Measurements from ENCODE around the gene STX5. TPM values are rescaled to one million over a fixed set of nuclear protein-coding genes. Genes with fewer than 3 reads are reported as not detected.
"Not testable (repeated sequence)": the region's sequence is repeated elsewhere in the genome, so short reads cannot be mapped to it uniquely, and the experiment has no call there.

STX5 gene
- total and polyA plus RNA-seq, 10 donors, result 20.9 to 50.7 (median 42.6) TPM

DNA sequence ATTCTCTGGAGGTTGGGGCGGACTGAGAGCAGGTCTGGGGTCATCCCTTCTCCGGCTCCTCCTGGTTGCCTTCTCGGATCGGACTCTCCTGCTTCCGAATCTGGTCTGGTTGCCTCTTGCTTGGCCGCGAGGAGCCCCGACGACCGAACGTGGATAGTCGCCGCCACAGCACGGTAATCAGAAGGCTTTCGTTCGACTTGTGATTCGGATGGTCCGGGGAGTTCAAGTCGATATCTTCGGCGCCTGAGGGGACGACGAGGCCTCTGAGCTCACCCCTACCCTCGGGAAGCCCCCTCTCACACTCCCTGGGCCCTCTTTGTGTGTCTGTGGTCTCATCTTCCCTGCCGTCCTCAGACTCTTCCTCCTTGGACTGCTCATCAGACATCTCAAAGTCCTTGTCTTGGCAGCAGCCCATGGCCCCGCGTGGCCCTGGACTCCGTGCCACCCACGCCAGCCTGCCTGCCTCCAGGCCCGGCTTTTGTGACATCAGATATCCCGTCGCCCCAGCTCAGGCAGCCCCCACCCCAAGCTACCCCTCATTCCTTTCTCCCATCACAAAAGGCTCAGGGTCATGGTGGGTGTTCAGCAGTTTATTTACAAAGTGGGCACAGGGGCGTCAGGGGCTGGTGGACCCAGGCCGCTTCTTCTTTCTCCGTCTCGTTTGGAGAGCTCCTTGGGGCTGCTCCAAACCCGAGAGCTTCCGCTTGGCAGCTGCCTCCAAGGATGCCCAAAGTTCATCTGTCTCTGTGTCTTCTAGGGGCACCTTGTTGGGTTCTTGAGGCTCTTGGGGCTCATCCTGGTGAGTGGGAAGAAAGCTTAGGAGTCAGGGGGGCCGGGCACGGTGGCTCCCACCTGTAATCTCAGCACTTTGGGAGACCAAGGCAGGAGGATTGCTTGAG, 734 bp upstream of the STX5 start, which contains the start of gene TEX54:
Gene TEX54 (minus strand): TSS at position 506 of the 899 bp plus-strand sequence.
- Histone ChIP-seq H3K4me1 (peaks cover 22 to 89% (median 62%) of the 10 kb centered on the region in 6 donors), H3K27me3 (replicated peaks in 1 of 7) (no peaks in the 10 kb centered on the region), H3K36me3 (peaks cover 0 to 72% (median 32%) of the 10 kb centered on the region in 6 donors), H3K4me3 (peak within 1 kb of the TSS; percentile 56 to 92 (median 74)), H3K9me3 (no peaks in the 10 kb centered on the region), H3K27ac (peak within 1 kb of the TSS; percentile 90 to 99 (median 96))
- 19 to 24% (median 21%) methylated on average over 38 to 40 of the region's 40 CpGs for WGBS, 5 donors
- intact Hi-C loops (cut with DNase I; ENCODE audit: low total_unique reads), result no loop called here
- no peak for TF ChIP-seq POLR2AphosphoS5 (IDR thresholded peaks at IDR 0.05)
- TF ChIP-seq, protein P1, sequence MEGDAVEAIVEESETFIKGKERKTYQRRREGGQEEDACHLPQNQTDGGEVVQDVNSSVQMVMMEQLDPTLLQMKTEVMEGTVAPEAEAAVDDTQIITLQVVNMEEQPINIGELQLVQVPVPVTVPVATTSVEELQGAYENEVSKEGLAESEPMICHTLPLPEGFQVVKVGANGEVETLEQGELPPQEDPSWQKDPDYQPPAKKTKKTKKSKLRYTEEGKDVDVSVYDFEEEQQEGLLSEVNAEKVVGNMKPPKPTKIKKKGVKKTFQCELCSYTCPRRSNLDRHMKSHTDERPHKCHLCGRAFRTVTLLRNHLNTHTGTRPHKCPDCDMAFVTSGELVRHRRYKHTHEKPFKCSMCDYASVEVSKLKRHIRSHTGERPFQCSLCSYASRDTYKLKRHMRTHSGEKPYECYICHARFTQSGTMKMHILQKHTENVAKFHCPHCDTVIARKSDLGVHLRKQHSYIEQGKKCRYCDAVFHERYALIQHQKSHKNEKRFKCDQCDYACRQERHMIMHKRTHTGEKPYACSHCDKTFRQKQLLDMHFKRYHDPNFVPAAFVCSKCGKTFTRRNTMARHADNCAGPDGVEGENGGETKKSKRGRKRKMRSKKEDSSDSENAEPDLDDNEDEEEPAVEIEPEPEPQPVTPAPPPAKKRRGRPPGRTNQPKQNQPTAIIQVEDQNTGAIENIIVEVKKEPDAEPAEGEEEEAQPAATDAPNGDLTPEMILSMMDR (IDR thresholded peaks at IDR 0.05 in 8 of 11, conservative IDR thresholded peaks at IDR 0.05 in 3 of 11), result no peak
- TF ChIP-seq POLR2A (IDR thresholded peaks at IDR 0.05), result no peak
- DNase-seq, result peak; percentile 85

GRCh38 chr11:62830904-62831519, 839 bp downstream of the STX5 start:
- peaks cover 22 to 79% (median 59%) of the 10 kb centered on the region in 6 donors for H3K4me1 ChIP-seq
- 0 to 2% (median 1%) methylated on average over 24 to 33 of the region's 33 CpGs for WGBS, 5 donors
- H3K36me3 ChIP-seq, result peaks cover 0 to 72% (median 45%) of the 10 kb centered on the region in 6 donors
- H3K27ac ChIP-seq, result peak overlapping the region; percentile 90 to 99 (median 96)
- intact Hi-C loops (cut with DNase I; ENCODE audit: low total_unique reads), result no loop called here
- no peaks in the 10 kb centered on the region for H3K27me3 ChIP-seq (replicated peaks in 1 of 7)
- TF ChIP-seq POLR2A (IDR thresholded peaks at IDR 0.05) (no peak), POLR2AphosphoS5 (IDR thresholded peaks at IDR 0.05) (no peak)
- TF ChIP-seq, protein P1 (IDR thresholded peaks at IDR 0.05 in 8 of 11, conservative IDR thresholded peaks at IDR 0.05 in 3 of 11), result no peak
- H3K9me3 ChIP-seq, result no peaks in the 10 kb centered on the region
- H3K4me3 ChIP-seq, result peak overlapping the region; percentile 56 to 92 (median 74)
- peak; percentile 82 for DNase-seq

- H3K9me3 ChIP-seq; H3K4me3 ChIP-seq; H3K27ac ChIP-seq; intact Hi-C loops (cut with DNase I; ENCODE audit: low total_unique reads); H3K27me3 ChIP-seq (replicated peaks in 1 of 7): not testable (repeated sequence)
- Histone ChIP-seq H3K36me3 (peaks cover 10 to 73% (median 51%) of the 10 kb centered on the region in 6 donors), H3K4me1 (peaks cover 18 to 50% (median 40%) of the 10 kb centered on the region in 6 donors)
- DNase-seq, result peak; percentile 41
- WGBS, 5 donors, result 90 to 98% (median 96%) methylated on average over 8 of the region's 8 CpGs
Measured at GRCh38 chr11:62828130-62828529, 3.7 kb downstream of the STX5 start.

- Histone ChIP-seq H3K27me3 (replicated peaks in 1 of 7) (no peaks in the 10 kb centered on the region), H3K27ac (no peak overlapping the region), H3K9me3 (no peaks in the 10 kb centered on the region), H3K36me3 (peaks cover 11 to 100% (median 91%) of the 10 kb centered on the region in 6 donors), H3K4me3 (no peak overlapping the region), H3K4me1 (peaks cover 0 to 17% (median 9%) of the 10 kb centered on the region in 6 donors)
- 95 to 100% (median 96%) methylated on average over 3 of the region's 3 CpGs for WGBS, 5 donors
- intact Hi-C loops (cut with DNase I; ENCODE audit: low total_unique reads), result no loop called here
- TF ChIP-seq POLR2AphosphoS5 (IDR thresholded peaks at IDR 0.05), result no peak
- TF ChIP-seq, protein P1 (IDR thresholded peaks at IDR 0.05 in 8 of 11, conservative IDR thresholded peaks at IDR 0.05 in 3 of 11), result no peak
- TF ChIP-seq POLR2A (IDR thresholded peaks at IDR 0.05), result no peak
- no peak for DNase-seq
Measured at GRCh38 chr11:62823677-62824076, 8.2 kb downstream of the STX5 start.
